Measurements from ENCODE around the gene MUSTN1. TPM values are rescaled to one million over a fixed set of nuclear protein-coding genes. Genes with fewer than 3 reads are reported as not detected.

Gene MUSTN1
- polyA plus RNA-seq, 1 donor (not counting 4 experiments of a cell fraction or from before 2014, with no cell fraction given): not detected

DNA sequence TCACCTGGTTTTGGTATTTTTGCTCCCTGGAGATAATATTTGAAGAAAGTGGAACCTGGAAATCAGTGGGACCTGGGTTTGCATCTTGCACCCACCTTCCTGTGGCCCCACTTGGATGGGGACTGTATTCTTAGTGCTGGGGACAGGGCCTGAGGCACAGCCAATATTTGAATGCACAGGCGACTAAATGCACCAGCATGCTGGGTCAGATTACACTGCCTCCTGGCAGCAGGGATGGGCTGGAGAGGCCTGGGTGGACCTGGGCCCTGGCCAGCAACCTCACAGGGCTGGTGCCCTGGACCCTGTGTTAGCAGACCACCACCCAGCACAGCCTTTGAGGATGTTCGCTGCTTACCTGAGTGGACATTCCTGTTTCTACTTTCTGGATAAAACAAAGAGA lies 14.9 kb downstream of the MUSTN1 start:
- H4K20me1 ChIP-seq (ENCODE audit: control insufficient read depth, extremely low read depth, insufficient read depth, low read length): no peaks in the 10 kb centered on the region
- H3K27ac ChIP-seq (ENCODE audit: control insufficient read depth, insufficient read depth, low read length): no peak overlapping the region
- H3K4me1 ChIP-seq (ENCODE audit: control insufficient read depth, extremely low read depth, insufficient read depth, low read length): no peaks in the 10 kb centered on the region
- no peaks in the 10 kb centered on the region for H3K9me1 ChIP-seq (ENCODE audit: control insufficient read depth, extremely low read depth, insufficient read depth, low read length)
- DNase-seq (ENCODE audit: low read depth, low spot score) (no peak), FAIRE-seq (no peak)
- H2AFZ ChIP-seq (ENCODE audit: control insufficient read depth, low read length): no peak overlapping the region
- no peak overlapping the region for H3K4me2 ChIP-seq (ENCODE audit: control insufficient read depth, extremely low read depth, insufficient read depth, low read depth, low read length)
- H3K27me3 ChIP-seq (ENCODE audit: control insufficient read depth, extremely low read depth, insufficient read depth, low read length): no peaks in the 10 kb centered on the region
- no peaks in the 10 kb centered on the region for H3K36me3 ChIP-seq (ENCODE audit: control insufficient read depth in 2 of 2, extremely low read depth in 1 of 2, insufficient read depth in 2 of 2, low read length in 2 of 2)
- no peak for TF ChIP-seq EZH2 (IDR thresholded peaks at IDR 0.05; ENCODE audit: low read length)
- TF ChIP-seq, protein P1, sequence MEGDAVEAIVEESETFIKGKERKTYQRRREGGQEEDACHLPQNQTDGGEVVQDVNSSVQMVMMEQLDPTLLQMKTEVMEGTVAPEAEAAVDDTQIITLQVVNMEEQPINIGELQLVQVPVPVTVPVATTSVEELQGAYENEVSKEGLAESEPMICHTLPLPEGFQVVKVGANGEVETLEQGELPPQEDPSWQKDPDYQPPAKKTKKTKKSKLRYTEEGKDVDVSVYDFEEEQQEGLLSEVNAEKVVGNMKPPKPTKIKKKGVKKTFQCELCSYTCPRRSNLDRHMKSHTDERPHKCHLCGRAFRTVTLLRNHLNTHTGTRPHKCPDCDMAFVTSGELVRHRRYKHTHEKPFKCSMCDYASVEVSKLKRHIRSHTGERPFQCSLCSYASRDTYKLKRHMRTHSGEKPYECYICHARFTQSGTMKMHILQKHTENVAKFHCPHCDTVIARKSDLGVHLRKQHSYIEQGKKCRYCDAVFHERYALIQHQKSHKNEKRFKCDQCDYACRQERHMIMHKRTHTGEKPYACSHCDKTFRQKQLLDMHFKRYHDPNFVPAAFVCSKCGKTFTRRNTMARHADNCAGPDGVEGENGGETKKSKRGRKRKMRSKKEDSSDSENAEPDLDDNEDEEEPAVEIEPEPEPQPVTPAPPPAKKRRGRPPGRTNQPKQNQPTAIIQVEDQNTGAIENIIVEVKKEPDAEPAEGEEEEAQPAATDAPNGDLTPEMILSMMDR (optimal IDR thresholded peaks at IDR 0.05 in 1 of 3, IDR thresholded peaks at IDR 0.05 in 1 of 3, conservative IDR thresholded peaks at IDR 0.05 in 1 of 3; ENCODE audit: extremely low read depth in 1 of 3, insufficient read depth in 2 of 3, low read length in 3 of 3): no peak
- dilution Hi-C loops (cut with MboI; ENCODE audit: extremely low pct_ligation_motif_present, low sequenced_read_pairs): no loop called here
- no peaks in the 10 kb centered on the region for H3K9me3 ChIP-seq (ENCODE audit: control insufficient read depth, low read depth, low read length)
- no peak overlapping the region for H3K9ac ChIP-seq (ENCODE audit: control insufficient read depth, extremely low read depth, insufficient read depth, low read length)
- no peaks in the 10 kb centered on the region for H3K79me2 ChIP-seq (ENCODE audit: control insufficient read depth, insufficient read depth, low read length)
- no peak overlapping the region for H3K4me3 ChIP-seq (ENCODE audit: control insufficient read depth in 2 of 3, extremely low read depth in 1 of 3, insufficient read depth in 2 of 3, low read depth in 1 of 3, low read length in 3 of 3)

DNA sequence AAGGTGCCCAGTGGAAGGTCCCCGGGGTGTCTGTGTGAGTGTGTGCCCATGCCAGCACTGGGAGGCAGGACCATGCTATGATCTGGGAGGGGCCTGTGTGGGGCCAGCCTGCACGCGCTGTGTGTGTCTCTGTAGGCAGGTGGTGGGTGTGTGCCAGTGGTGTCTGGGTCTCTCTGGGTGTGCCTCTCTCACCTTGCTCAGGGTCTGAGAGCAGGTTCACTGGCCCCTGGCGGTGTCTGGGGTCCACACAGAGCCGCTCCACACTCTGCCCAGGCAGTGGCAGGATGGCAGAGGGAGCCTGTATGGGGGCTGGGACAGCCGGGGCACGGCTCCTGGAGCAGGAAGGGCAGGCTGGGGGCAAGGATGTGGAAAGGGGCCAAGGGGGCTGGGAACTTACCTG lies 17.0 kb downstream of the MUSTN1 start:
- Histone ChIP-seq H3K4me1 (ENCODE audit: control insufficient read depth, extremely low read depth, insufficient read depth, low read length) (no peaks in the 10 kb centered on the region), H3K27ac (ENCODE audit: control insufficient read depth, insufficient read depth, low read length) (no peak overlapping the region), H3K4me3 (ENCODE audit: control insufficient read depth in 2 of 3, extremely low read depth in 1 of 3, insufficient read depth in 2 of 3, low read depth in 1 of 3, low read length in 3 of 3) (no peak overlapping the region), H3K36me3 (ENCODE audit: control insufficient read depth in 2 of 2, extremely low read depth in 1 of 2, insufficient read depth in 2 of 2, low read length in 2 of 2) (no peaks in the 10 kb centered on the region), H3K9me3 (ENCODE audit: control insufficient read depth, low read depth, low read length) (no peaks in the 10 kb centered on the region), H3K9me1 (ENCODE audit: control insufficient read depth, extremely low read depth, insufficient read depth, low read length) (no peaks in the 10 kb centered on the region), H4K20me1 (ENCODE audit: control insufficient read depth, extremely low read depth, insufficient read depth, low read length) (no peaks in the 10 kb centered on the region), H3K27me3 (ENCODE audit: control insufficient read depth, extremely low read depth, insufficient read depth, low read length) (no peaks in the 10 kb centered on the region), H3K9ac (ENCODE audit: control insufficient read depth, extremely low read depth, insufficient read depth, low read length) (no peak overlapping the region), H2AFZ (ENCODE audit: control insufficient read depth, low read length) (no peak overlapping the region), H3K79me2 (ENCODE audit: control insufficient read depth, insufficient read depth, low read length) (no peaks in the 10 kb centered on the region), H3K4me2 (ENCODE audit: control insufficient read depth, extremely low read depth, insufficient read depth, low read depth, low read length) (no peak overlapping the region)
- no peak for FAIRE-seq
- dilution Hi-C loops (cut with MboI; ENCODE audit: extremely low pct_ligation_motif_present, low sequenced_read_pairs): no loop called here
- DNase-seq (ENCODE audit: low read depth, low spot score): no peak
- no peak for TF ChIP-seq EZH2 (IDR thresholded peaks at IDR 0.05; ENCODE audit: low read length)
- TF ChIP-seq, protein P1 (optimal IDR thresholded peaks at IDR 0.05 in 1 of 3, IDR thresholded peaks at IDR 0.05 in 1 of 3, conservative IDR thresholded peaks at IDR 0.05 in 1 of 3; ENCODE audit: extremely low read depth in 1 of 3, insufficient read depth in 2 of 3, low read length in 3 of 3): no peak

Measured in keratinocyte (primary cell).